ENCODE measurements around the gene RNF167.

DNA sequence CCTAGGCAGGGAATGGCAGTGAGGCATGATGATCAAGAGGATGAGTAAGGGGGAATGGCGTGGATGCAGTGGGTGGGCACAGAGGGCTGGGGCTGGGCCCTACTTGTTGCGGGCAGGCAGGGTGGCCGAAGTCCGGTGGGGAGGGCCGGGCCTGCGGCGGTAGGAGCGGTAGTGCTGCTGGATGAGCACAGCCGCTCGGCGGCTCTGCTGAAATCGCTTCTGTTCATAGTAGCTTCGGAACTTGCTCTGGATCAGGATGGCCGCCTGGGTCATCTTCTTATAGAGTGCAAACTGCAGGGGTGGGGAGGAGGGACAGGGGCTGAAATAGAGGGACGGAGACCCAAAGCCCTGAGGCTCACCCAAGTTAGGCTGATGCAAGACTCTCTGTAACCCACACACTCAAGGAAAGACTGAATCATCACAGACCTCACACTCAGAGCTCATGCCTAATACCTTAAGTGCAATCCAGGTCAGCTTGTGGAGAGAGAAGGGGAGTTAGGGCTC is 29.0 kb downstream of the RNF167 start:
- TF ChIP-seq EZH2 (optimal IDR thresholded peaks at IDR 0.05; ENCODE audit: low read depth, low read length) (no peak), EZH2phosphoT487 (IDR thresholded peaks at IDR 0.05; ENCODE audit: low read length) (no peak)
- TF ChIP-seq, protein P1, sequence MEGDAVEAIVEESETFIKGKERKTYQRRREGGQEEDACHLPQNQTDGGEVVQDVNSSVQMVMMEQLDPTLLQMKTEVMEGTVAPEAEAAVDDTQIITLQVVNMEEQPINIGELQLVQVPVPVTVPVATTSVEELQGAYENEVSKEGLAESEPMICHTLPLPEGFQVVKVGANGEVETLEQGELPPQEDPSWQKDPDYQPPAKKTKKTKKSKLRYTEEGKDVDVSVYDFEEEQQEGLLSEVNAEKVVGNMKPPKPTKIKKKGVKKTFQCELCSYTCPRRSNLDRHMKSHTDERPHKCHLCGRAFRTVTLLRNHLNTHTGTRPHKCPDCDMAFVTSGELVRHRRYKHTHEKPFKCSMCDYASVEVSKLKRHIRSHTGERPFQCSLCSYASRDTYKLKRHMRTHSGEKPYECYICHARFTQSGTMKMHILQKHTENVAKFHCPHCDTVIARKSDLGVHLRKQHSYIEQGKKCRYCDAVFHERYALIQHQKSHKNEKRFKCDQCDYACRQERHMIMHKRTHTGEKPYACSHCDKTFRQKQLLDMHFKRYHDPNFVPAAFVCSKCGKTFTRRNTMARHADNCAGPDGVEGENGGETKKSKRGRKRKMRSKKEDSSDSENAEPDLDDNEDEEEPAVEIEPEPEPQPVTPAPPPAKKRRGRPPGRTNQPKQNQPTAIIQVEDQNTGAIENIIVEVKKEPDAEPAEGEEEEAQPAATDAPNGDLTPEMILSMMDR (IDR thresholded peaks at IDR 0.05; ENCODE audit: low read length), result no peak

Measured in MM.1S (cell line).